Endothelial cell of hepatic sinusoid (primary cell): Measurements from ENCODE around the gene STK11.
"Not testable (repeated sequence)": the region's sequence is repeated elsewhere in the genome, so short reads cannot be mapped to it uniquely, and the experiment has no call there.

ENCODE experiments used
- in situ Hi-C: cut with HindIII; loops from 2 replicates; pipeline ENCODE4 v1.10.0; 2017; ENCODE audit warnings: low sequenced_read_pairs

Gene STK11

GRCh38 chr19:1169411-1169791, 36.2 kb upstream of the STK11 start:
- in situ Hi-C loops = no loop called here

GRCh38 chr19:1169921-1170885, 35.4 kb upstream of the STK11 start:
- in situ Hi-C loops = no loop called here

GRCh38 chr19:1170938-1171754, 34.4 kb upstream of the STK11 start:
- in situ Hi-C loops = no loop called here

GRCh38 chr19:1171755-1172352, 33.7 kb upstream of the STK11 start:
- in situ Hi-C loops = no loop called here

GRCh38 chr19:1172353-1173158, 33.0 kb upstream of the STK11 start:
- in situ Hi-C loops = no loop called here

GRCh38 chr19:1173159-1173844, 32.3 kb upstream of the STK11 start:
- in situ Hi-C loops = no loop called here

GRCh38 chr19:1173845-1174809, 31.5 kb upstream of the STK11 start, which contains the start of gene SBNO2:
TSS of gene SBNO2 (minus strand) at chr19:1174268. CDS start at chr19:1154276, 19,992 bp downstream.
- in situ Hi-C loops = no loop called here

- in situ Hi-C loops = no loop called here
Measured at GRCh38 chr19:1177322-1178114, 28.1 kb upstream of the STK11 start.

GRCh38 chr19:1181606-1182005, 24.0 kb upstream of the STK11 start:
- in situ Hi-C loops = no loop called here

- in situ Hi-C loops = no loop called here
Measured at GRCh38 chr19:1182068-1182467, 23.5 kb upstream of the STK11 start.

GRCh38 chr19:1182727-1183126, 22.9 kb upstream of the STK11 start:
- in situ Hi-C loops = no loop called here

- in situ Hi-C loops = no loop called here
Measured at GRCh38 chr19:1183543-1184172, 21.9 kb upstream of the STK11 start.

GRCh38 chr19:1189419-1189818, 16.2 kb upstream of the STK11 start:
- in situ Hi-C loops = no loop called here

- in situ Hi-C loops = no loop called here
Measured at GRCh38 chr19:1199531-1199930, 6.0 kb upstream of the STK11 start.

GRCh38 chr19:1200614-1201013, 5.0 kb upstream of the STK11 start:
- in situ Hi-C loops = not testable (repeated sequence)

- in situ Hi-C loops = no loop called here
Measured at GRCh38 chr19:1206150-1206863, 729 bp downstream of the STK11 start.
